ENCODE data around the gene RPUSD2. TPM values are rescaled to one million over a fixed set of nuclear protein-coding genes. Genes with fewer than 3 reads are reported as not detected.

Gene RPUSD2
- total RNA-seq = 1 to 10 TPM; 3.1 to 7.3 TPM

DNA sequence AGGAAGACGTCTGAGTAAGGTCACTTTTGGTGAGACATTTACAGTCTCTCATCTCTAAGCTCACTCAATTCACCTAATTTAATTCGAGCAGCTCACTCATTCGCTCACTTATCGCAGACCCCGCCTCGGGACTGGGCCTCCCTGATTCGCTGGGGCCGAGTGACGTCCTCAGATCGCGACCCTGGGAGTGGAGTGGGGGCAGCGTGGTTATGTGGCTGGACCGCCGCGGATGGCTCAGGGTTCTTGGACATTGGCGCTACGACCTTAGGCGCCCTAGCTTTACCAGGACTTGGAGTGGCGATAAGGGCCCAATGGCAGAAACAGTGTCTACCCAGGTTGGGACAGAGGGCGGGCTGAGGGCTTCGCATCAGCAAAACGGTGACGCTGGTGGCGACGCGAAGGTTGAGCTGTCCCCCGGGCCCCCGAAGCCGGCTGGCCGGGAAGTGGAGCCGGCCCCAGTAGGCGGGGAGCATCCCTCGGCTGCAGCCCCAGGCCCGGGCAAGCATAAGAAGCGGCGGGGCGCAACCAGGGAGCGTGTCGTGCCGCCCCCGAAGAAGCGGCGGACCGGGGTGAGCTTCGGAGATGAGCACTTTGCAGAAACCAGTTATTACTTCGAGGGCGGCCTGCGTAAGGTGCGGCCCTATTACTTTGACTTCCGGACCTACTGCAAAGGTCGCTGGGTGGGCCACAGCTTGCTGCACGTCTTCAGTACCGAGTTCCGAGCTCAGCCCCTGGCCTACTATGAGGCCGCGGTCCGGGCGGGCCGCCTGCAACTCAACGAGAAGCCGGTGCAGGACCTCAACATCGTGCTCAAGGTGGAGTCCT lies at the start of gene RPUSD2:
TSS of gene RPUSD2 (plus strand) at position 171 of the 825 bp plus-strand sequence. CDS start at position 210, 39 bp downstream.
- ATAC-seq (peak; percentile 70), DNase-seq (peak; percentile 89 to 94 (median 91))
- H3K4me1 ChIP-seq = peaks cover 17% of the 10 kb centered on the region
- H3K27ac ChIP-seq = peak within 1 kb of the TSS; percentile 1 to 88 (median 60)
- H3K9me3 ChIP-seq = no peaks in the 10 kb centered on the region
- 0% methylated on average over 16 to 61 of the region's 62 CpGs for WGBS, 2 donors
- no peaks in the 10 kb centered on the region for H3K27me3 ChIP-seq
- intact Hi-C loops (cut with DNase I) = no loop called here
- peaks cover 5 to 8% of the 10 kb centered on the region in 2 donors for H3K36me3 ChIP-seq (replicated peaks in 1 of 2; ENCODE audit: insufficient read depth in 1 of 2, low read depth in 2 of 2)
- H3K4me3 ChIP-seq = peak within 1 kb of the TSS; percentile 53 to 98
- TF ChIP-seq CTCF (IDR thresholded peaks at IDR 0.05) (no peak), POLR2A (IDR thresholded peaks at IDR 0.05) (peak; percentile 63 to 90 (median 89))

DNA sequence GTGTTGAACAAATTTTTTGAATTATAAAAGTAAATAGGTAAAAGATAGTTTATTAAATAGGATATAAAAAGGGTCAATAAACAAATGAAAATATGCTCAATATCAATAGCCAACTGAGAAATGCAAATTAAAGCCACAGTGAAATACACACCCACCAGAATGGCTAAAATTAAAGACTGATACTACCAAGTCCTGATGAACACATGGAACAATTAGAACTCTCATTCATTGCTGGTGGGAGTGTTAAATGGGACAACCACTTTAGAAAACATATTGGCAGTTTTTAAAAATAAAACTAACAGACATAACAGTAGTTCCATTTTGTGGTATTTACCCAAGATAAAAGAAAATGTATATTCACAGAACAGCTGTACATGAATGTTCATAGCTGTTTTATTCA lies 45.5 kb upstream of the RPUSD2 start:
- Histone ChIP-seq H3K4me1 (peaks cover 16% of the 10 kb centered on the region), H3K4me3 (no peak overlapping the region), H3K9me3 (no peaks in the 10 kb centered on the region), H3K27ac (no peak overlapping the region), H3K36me3 (replicated peaks in 1 of 2; ENCODE audit: insufficient read depth in 1 of 2, low read depth in 2 of 2) (no peaks in the 10 kb centered on the region), H3K27me3 (no peaks in the 10 kb centered on the region)
- TF ChIP-seq CTCF (IDR thresholded peaks at IDR 0.05) (no peak), POLR2A (IDR thresholded peaks at IDR 0.05) (no peak)
- intact Hi-C loops (cut with DNase I) = no loop called here
- DNase-seq = no peak
- ATAC-seq = no peak

DNA sequence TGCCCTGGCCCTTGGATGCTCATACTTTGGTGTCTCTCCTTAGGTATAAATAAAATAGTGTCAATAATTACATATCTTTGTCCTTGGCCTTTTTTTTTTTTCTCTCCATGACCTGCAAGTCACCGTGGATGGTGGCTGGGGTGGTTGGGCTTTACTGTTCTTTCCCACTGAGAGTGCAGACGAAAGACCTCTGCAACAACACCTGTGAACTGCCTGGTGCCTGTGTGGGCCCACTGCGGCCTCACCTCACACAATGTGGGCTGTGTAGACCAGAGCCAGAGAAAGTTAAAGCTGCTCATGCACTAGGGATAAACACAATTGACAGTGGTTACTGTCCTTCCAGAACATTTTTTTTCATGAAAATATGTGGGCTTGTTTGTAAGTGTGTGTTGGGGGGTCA lies 43.2 kb upstream of the RPUSD2 start:
- Histone ChIP-seq H3K9me3 (no peaks in the 10 kb centered on the region), H3K27me3 (no peaks in the 10 kb centered on the region), H3K36me3 (replicated peaks in 1 of 2; ENCODE audit: insufficient read depth in 1 of 2, low read depth in 2 of 2) (no peaks in the 10 kb centered on the region), H3K4me3 (no peak overlapping the region), H3K27ac (no peak overlapping the region), H3K4me1 (peaks cover 12% of the 10 kb centered on the region)
- WGBS, 2 donors = 27 to 43% methylated on average over 3 of the region's 3 CpGs
- intact Hi-C loops (cut with DNase I) = no loop called here
- TF ChIP-seq POLR2A (IDR thresholded peaks at IDR 0.05) = no peak
- no peak for TF ChIP-seq CTCF (IDR thresholded peaks at IDR 0.05)
- ATAC-seq (peak; percentile 24), DNase-seq (peak in 3 of 4 donors; percentile 21 to 26 (median 24))

GRCh38 chr15:40528801-40529200 lies 40.3 kb upstream of the RPUSD2 start:
- Histone ChIP-seq H3K27ac (no peak overlapping the region), H3K4me1 (peaks cover 12% of the 10 kb centered on the region), H3K27me3 (no peaks in the 10 kb centered on the region), H3K9me3 (no peaks in the 10 kb centered on the region), H3K36me3 (replicated peaks in 1 of 2; ENCODE audit: insufficient read depth in 1 of 2, low read depth in 2 of 2) (no peaks in the 10 kb centered on the region), H3K4me3 (no peak overlapping the region)
- no peak for ATAC-seq
- intact Hi-C loops (cut with DNase I) = no loop called here
- TF ChIP-seq POLR2A (IDR thresholded peaks at IDR 0.05) (no peak), CTCF (IDR thresholded peaks at IDR 0.05) (no peak)
- DNase-seq = no peak
- 91 to 97% methylated on average over 6 of the region's 6 CpGs for WGBS, 2 donors

Measured in body of pancreas (tissue), 4 donors.